Measurements from ENCODE around the gene CALN1. TPM values are rescaled to one million over a fixed set of nuclear protein-coding genes. Genes with fewer than 3 reads are reported as not detected.
A peak's percentile ranks its signal among the peaks of the same experiment; 100 is the strongest.
"Not testable (repeated sequence)": the region's sequence is repeated elsewhere in the genome, so short reads cannot be mapped to it uniquely, and the experiment has no call there.

CALN1 gene
- not detected for polyA plus RNA-seq

GRCh38 chr7:72412121-72412618, at the start of gene CALN1:
Gene CALN1 (minus strand): TSS chr7:72412338.
- not testable (repeated sequence) for H3K27ac Mint-ChIP-seq, H3K4me1 Mint-ChIP-seq

GRCh38 chr7:72453471-72453870, 41.3 kb upstream of the CALN1 start:
- Mint-ChIP-seq H3K36me3 (no peaks in the 10 kb centered on the region), H3K4me3 (no peak overlapping the region), H3K27me3 (no peaks in the 10 kb centered on the region)

More at GRCh38 chr7:72412121-72412618, at the start of gene CALN1:
- H3K9me3 Mint-ChIP-seq, H3K4me3 Mint-ChIP-seq, H3K36me3 Mint-ChIP-seq, H3K27me3 Mint-ChIP-seq: not testable (repeated sequence)

GRCh38 chr7:72447465-72448204, 35.5 kb upstream of the CALN1 start:
- Mint-ChIP-seq H3K36me3 (peaks cover 2% of the 10 kb centered on the region), H3K27me3 (peaks cover 2% of the 10 kb centered on the region), H3K9me3 (peaks cover 0 to 5% (median 3%) of the 10 kb centered on the region in 3 donors), H3K27ac (no peak overlapping the region), H3K4me3 (no peak overlapping the region), H3K4me1 (peaks cover 0 to 6% (median 0%) of the 10 kb centered on the region in 3 donors)

More at GRCh38 chr7:72453471-72453870, 41.3 kb upstream of the CALN1 start:
- Mint-ChIP-seq H3K27ac (no peak overlapping the region), H3K4me1 (no peaks in the 10 kb centered on the region), H3K9me3 (peaks cover 0 to 5% (median 3%) of the 10 kb centered on the region in 3 donors)

GRCh38 chr7:72446591-72447462, 34.7 kb upstream of the CALN1 start:
- Mint-ChIP-seq H3K4me1 (peaks cover 0 to 6% (median 0%) of the 10 kb centered on the region in 3 donors), H3K9me3 (peaks cover 0 to 3% (median 0%) of the 10 kb centered on the region in 3 donors), H3K27me3 (peaks cover 2% of the 10 kb centered on the region), H3K4me3 (no peak overlapping the region), H3K27ac (no peak overlapping the region), H3K36me3 (peaks cover 2% of the 10 kb centered on the region)

- Mint-ChIP-seq H3K4me1 (peaks cover 0 to 6% (median 0%) of the 10 kb centered on the region in 3 donors), H3K27ac (no peak overlapping the region), H3K36me3 (peaks cover 2% of the 10 kb centered on the region), H3K9me3 (peaks cover 0 to 3% (median 0%) of the 10 kb centered on the region in 3 donors), H3K27me3 (peaks cover 2% of the 10 kb centered on the region), H3K4me3 (no peak overlapping the region)
Observed at GRCh38 chr7:72446131-72446530, 34.0 kb upstream of the CALN1 start.

GRCh38 chr7:72445580-72445979, 33.4 kb upstream of the CALN1 start:
- Mint-ChIP-seq H3K4me3 (no peak overlapping the region), H3K4me1 (peaks cover 0 to 6% (median 0%) of the 10 kb centered on the region in 3 donors), H3K9me3 (peaks cover 0 to 3% (median 0%) of the 10 kb centered on the region in 3 donors), H3K27me3 (peaks cover 2% of the 10 kb centered on the region), H3K27ac (no peak overlapping the region), H3K36me3 (peaks cover 2% of the 10 kb centered on the region)

GRCh38 chr7:72445075-72445474, 32.9 kb upstream of the CALN1 start:
- Mint-ChIP-seq H3K27ac (no peak overlapping the region), H3K4me1 (peaks cover 0 to 6% (median 0%) of the 10 kb centered on the region in 3 donors), H3K27me3 (peaks cover 2% of the 10 kb centered on the region), H3K36me3 (peaks cover 2% of the 10 kb centered on the region), H3K9me3 (peaks cover 0 to 3% (median 0%) of the 10 kb centered on the region in 3 donors), H3K4me3 (no peak overlapping the region)

GRCh38 chr7:72444026-72444776, 32.1 kb upstream of the CALN1 start:
- Mint-ChIP-seq H3K9me3 (peaks cover 0 to 2% (median 0%) of the 10 kb centered on the region in 3 donors), H3K4me3 (no peak overlapping the region), H3K4me1 (peaks cover 0 to 6% (median 0%) of the 10 kb centered on the region in 3 donors), H3K27ac (no peak overlapping the region), H3K27me3 (peaks cover 2% of the 10 kb centered on the region), H3K36me3 (peaks cover 2% of the 10 kb centered on the region)

GRCh38 chr7:72441791-72442190, 29.7 kb upstream of the CALN1 start:
- peaks cover 0 to 5% (median 2%) of the 10 kb centered on the region in 3 donors for H3K9me3 Mint-ChIP-seq
- peaks cover 2% of the 10 kb centered on the region for H3K27me3 Mint-ChIP-seq
- no peak overlapping the region for H3K4me3 Mint-ChIP-seq
- H3K27ac Mint-ChIP-seq = no peak overlapping the region
- H3K4me1 Mint-ChIP-seq = peaks cover 0 to 4% (median 0%) of the 10 kb centered on the region in 3 donors
- H3K36me3 Mint-ChIP-seq = no peaks in the 10 kb centered on the region

GRCh38 chr7:72438491-72438890, 26.4 kb upstream of the CALN1 start:
- no peaks in the 10 kb centered on the region for H3K36me3 Mint-ChIP-seq
- peaks cover 0 to 5% (median 0%) of the 10 kb centered on the region in 3 donors for H3K9me3 Mint-ChIP-seq
- H3K27ac Mint-ChIP-seq = no peak overlapping the region
- H3K4me3 Mint-ChIP-seq = no peak overlapping the region
- H3K27me3 Mint-ChIP-seq = peaks cover 1% of the 10 kb centered on the region
- no peaks in the 10 kb centered on the region for H3K4me1 Mint-ChIP-seq

GRCh38 chr7:72437610-72438009, 25.5 kb upstream of the CALN1 start:
- Mint-ChIP-seq H3K27me3 (peaks cover 1% of the 10 kb centered on the region), H3K36me3 (no peaks in the 10 kb centered on the region), H3K9me3 (peaks cover 0 to 5% (median 0%) of the 10 kb centered on the region in 3 donors), H3K27ac (no peak overlapping the region), H3K4me3 (no peak overlapping the region), H3K4me1 (no peaks in the 10 kb centered on the region)

GRCh38 chr7:72437061-72437585, 25.0 kb upstream of the CALN1 start:
- Mint-ChIP-seq H3K4me1 (no peaks in the 10 kb centered on the region), H3K27ac (no peak overlapping the region), H3K36me3 (no peaks in the 10 kb centered on the region), H3K9me3 (peaks cover 0 to 5% (median 0%) of the 10 kb centered on the region in 3 donors), H3K27me3 (peaks cover 1% of the 10 kb centered on the region), H3K4me3 (no peak overlapping the region)

GRCh38 chr7:72435925-72436480, 23.9 kb upstream of the CALN1 start:
- no peak overlapping the region for H3K4me3 Mint-ChIP-seq
- H3K36me3 Mint-ChIP-seq = no peaks in the 10 kb centered on the region
- H3K27me3 Mint-ChIP-seq = peaks cover 1% of the 10 kb centered on the region
- peaks cover 0 to 5% (median 0%) of the 10 kb centered on the region in 3 donors for H3K9me3 Mint-ChIP-seq
- no peak overlapping the region for H3K27ac Mint-ChIP-seq
- H3K4me1 Mint-ChIP-seq = no peaks in the 10 kb centered on the region

- no peak overlapping the region for H3K4me3 Mint-ChIP-seq
- H3K36me3 Mint-ChIP-seq = no peaks in the 10 kb centered on the region
- H3K9me3 Mint-ChIP-seq = peaks cover 0 to 5% (median 0%) of the 10 kb centered on the region in 3 donors
- H3K27ac Mint-ChIP-seq = peak overlapping the region in 1 of 3 donors; percentile 13
- H3K4me1 Mint-ChIP-seq = no peaks in the 10 kb centered on the region
- H3K27me3 Mint-ChIP-seq = peaks cover 1% of the 10 kb centered on the region
Observed at GRCh38 chr7:72435366-72435765, 23.2 kb upstream of the CALN1 start.

All from IgD-negative memory B cell (primary cell).